H1 (cell line): ENCODE data around the gene STRIP2. TPM values are rescaled to one million over a fixed set of nuclear protein-coding genes. Genes with fewer than 3 reads are reported as not detected.

Source experiments
- KDM4A ChIP-seq: IDR thresholded peaks from one replicate; pipeline ENCODE4 v1.7.1; 2012; ENCODE audit warnings: low read depth, mild to moderate bottlenecking, moderate library complexity, low read length, inconsistent platforms; ENCODE audit not compliant: severe bottlenecking
- POLR2A ChIP-seq, 2 experiments: IDR thresholded peaks; 1 replicate in 1 of 2; 2 replicates in 1 of 2; pipeline ENCODE4 v1.6.1; 2011; ENCODE audit warnings: low read depth in 2 of 2, low read length in 2 of 2, mild to moderate bottlenecking in 2 of 2; ENCODE audit errors: control extremely low read depth in 1 of 2
- POLR2AphosphoS5 ChIP-seq: IDR thresholded peaks from 2 replicates; pipeline ENCODE4 v1.6.1; 2011; ENCODE audit warnings: low read depth, low read length
- RAD21 ChIP-seq, 2 experiments: IDR thresholded peaks in 1 of 2; conservative IDR thresholded peaks in 1 of 2; 2 replicates each; pipeline ENCODE4 v1.6.1; 2011; ENCODE audit warnings: low read depth in 2 of 2, low read length in 2 of 2, improper control_type of control experiment in 1 of 2, inconsistent platforms in 1 of 2, mild to moderate bottlenecking in 1 of 2, moderate library complexity in 1 of 2
- polyA plus RNA-seq, 7 experiments: library from polyadenylated mRNA; depleted of rRNA in 3 of 7; stranded (reverse) in 5 of 7; unstranded in 2 of 7; fragments of >200 nt in 5 of 7; fragments of 200-250 nt in 2 of 7; gene quantifications; 1 replicate in 5 of 7; 2 replicates in 1 of 7; 4 replicates in 1 of 7; pipeline versions ENCODE4 v1.2.1 to v1.2.3, GENCODE V29; 2011 to 2013; ENCODE audit warnings: missing spikeins in 2 of 7, mixed read lengths in 2 of 7
- total RNA-seq: library from RNA; stranded (reverse); fragmentation: NEBNext Ultra II Directional; extraction: Animal tissue kit (Norgen Biotek cat#: 25700); gene quantifications from 2 replicates; pipeline ENCODE4 v1.2.1, GENCODE V29; 2021

STRIP2 gene
- total and polyA plus RNA-seq, 2 of the 8 experiments (the other 6 are each of a cell fraction or from before 2014, with no cell fraction given): 5.3 to 8.2 TPM

GRCh38 chr7:129465080-129465479 lies 30.8 kb downstream of the STRIP2 start (continued):
- no peak for TF ChIP-seq POLR2A (IDR thresholded peaks at IDR 0.05; ENCODE audit: control extremely low read depth in 1 of 2, low read depth in 2 of 2, low read length in 2 of 2)
- no peak for TF ChIP-seq KDM4A
- no peak for TF ChIP-seq POLR2AphosphoS5
- no peak for TF ChIP-seq RAD21 (IDR thresholded peaks at IDR 0.05 in 1 of 2, conservative IDR thresholded peaks at IDR 0.05 in 1 of 2; ENCODE audit: low read depth in 2 of 2, low read length in 2 of 2)
